MM.1S (cell line): Measurements from ENCODE around the gene ACER2.

Experiments used
- DNase-seq: peaks from one replicate; pipeline ENCODE4 v3.0.0-alpha.2; 2015
- H2AFZ ChIP-seq: fragments of 300-600 bp; sonication (generic); 2 replicates; pipeline ENCODE4 v1.6.0; 2016; ENCODE audit warnings: antibody characterized with exemption, low read length
- H3F3A ChIP-seq: fragments of 300-600 bp; sonication (generic); 2 replicates; pipeline ENCODE4 v1.6.1; 2016; ENCODE audit warnings: mild to moderate bottlenecking, antibody characterized with exemption, low read length, moderate library complexity, mixed read lengths; ENCODE audit not compliant: insufficient read depth
- H3K27ac ChIP-seq: fragments of 300-600 bp; sonication (generic); 2 replicates; pipeline ENCODE4 v1.5.1; 2016; ENCODE audit warnings: mild to moderate bottlenecking, low read length
- H3K27me3 ChIP-seq: fragments of 300-600 bp; sonication (generic); replicated peaks from 2 replicates; pipeline ENCODE4 v1.6.0; 2016; ENCODE audit warnings: low read length; ENCODE audit not compliant: insufficient read depth
- H3K36me3 ChIP-seq: fragments of 300-600 bp; sonication (generic); replicated peaks from 2 replicates; pipeline ENCODE4 v1.6.1; 2016; ENCODE audit warnings: mild to moderate bottlenecking, low read length, mixed read lengths; ENCODE audit not compliant: insufficient read depth
- H3K4me1 ChIP-seq: fragments of 300-600 bp; sonication (generic); 2 replicates; pipeline ENCODE4 v1.6.1; 2016; ENCODE audit warnings: low read length, mixed read lengths
- H3K4me2 ChIP-seq: fragments of 300-600 bp; sonication (generic); 2 replicates; pipeline ENCODE4 v1.6.0; 2016; ENCODE audit warnings: low read depth, low read length
- H3K4me3 ChIP-seq: fragments of 300-600 bp; sonication (generic); 2 replicates; pipeline ENCODE4 v1.5.1; 2016; ENCODE audit warnings: low read length, mixed read lengths
- H3K79me2 ChIP-seq: fragments of 300-600 bp; sonication (generic); 2 replicates; pipeline ENCODE4 v1.6.1; 2016; ENCODE audit warnings: mixed run types, low read length, mixed read lengths
- H3K9ac ChIP-seq: fragments of 300-600 bp; sonication (generic); 2 replicates; pipeline ENCODE4 v1.6.1; 2016; ENCODE audit warnings: low read length, mixed read lengths
- H3K9me2 ChIP-seq: fragments of 300-600 bp; sonication (generic); replicated peaks from 2 replicates; pipeline ENCODE4 v1.6.1; 2016; ENCODE audit warnings: mild to moderate bottlenecking, low read length, mixed read lengths; ENCODE audit not compliant: insufficient read depth
- H3K9me3 ChIP-seq: fragments of 300-600 bp; sonication (generic); replicated peaks from 2 replicates; pipeline ENCODE4 v1.6.1; 2016; ENCODE audit warnings: mild to moderate bottlenecking, low read length, mixed read lengths; ENCODE audit not compliant: insufficient read depth
- H4K20me1 ChIP-seq: fragments of 300-600 bp; sonication (generic); 2 replicates; pipeline ENCODE4 v1.6.1; 2016; ENCODE audit warnings: mild to moderate bottlenecking, low read length, moderate library complexity, mixed read lengths; ENCODE audit not compliant: insufficient read depth
- EZH2 ChIP-seq: fragments of 300-600 bp; sonication (generic); optimal IDR thresholded peaks from 2 replicates; pipeline ENCODE3; 2017; ENCODE audit warnings: low read depth, mild to moderate bottlenecking, antibody characterized with exemption, low read length, mixed read lengths
- EZH2phosphoT487 ChIP-seq: fragments of 300-600 bp; sonication (generic); IDR thresholded peaks from 2 replicates; pipeline ENCODE4 v1.6.1; 2018; ENCODE audit warnings: antibody characterized with exemption, low read length
- TF ChIP-seq, protein P1 (sequence below): fragments of 300-600 bp; sonication (generic); IDR thresholded peaks from 2 replicates; pipeline ENCODE4 v1.5.1; 2016; ENCODE audit warnings: antibody characterized with exemption, low read length, mixed read lengths

The ACER2 gene

GRCh38 chr9:19456426-19456825 lies 47.6 kb downstream of the ACER2 start:
- Histone ChIP-seq H4K20me1 (no peaks in the 10 kb centered on the region), H3K4me1 (0 out of 2 replicates have a peak, but pooled peaks cover 2% of the 10 kb centered on the region), H3K27me3 (no peaks in the 10 kb centered on the region), H3K9me2 (no peaks in the 10 kb centered on the region), H3K9ac (no peak overlapping the region), H3K79me2 (no peaks in the 10 kb centered on the region), H3K4me2 (no peak overlapping the region), H3K36me3 (no peaks in the 10 kb centered on the region), H3K27ac (no peak overlapping the region), H3K9me3 (no peaks in the 10 kb centered on the region), H3K4me3 (no peak overlapping the region), H2AFZ (no peak overlapping the region), H3F3A (no peaks in the 10 kb centered on the region; the same call in 1 of the 2 replicates)
- no peak for TF ChIP-seq EZH2phosphoT487
- TF ChIP-seq EZH2, result no peak
- TF ChIP-seq, protein P1, sequence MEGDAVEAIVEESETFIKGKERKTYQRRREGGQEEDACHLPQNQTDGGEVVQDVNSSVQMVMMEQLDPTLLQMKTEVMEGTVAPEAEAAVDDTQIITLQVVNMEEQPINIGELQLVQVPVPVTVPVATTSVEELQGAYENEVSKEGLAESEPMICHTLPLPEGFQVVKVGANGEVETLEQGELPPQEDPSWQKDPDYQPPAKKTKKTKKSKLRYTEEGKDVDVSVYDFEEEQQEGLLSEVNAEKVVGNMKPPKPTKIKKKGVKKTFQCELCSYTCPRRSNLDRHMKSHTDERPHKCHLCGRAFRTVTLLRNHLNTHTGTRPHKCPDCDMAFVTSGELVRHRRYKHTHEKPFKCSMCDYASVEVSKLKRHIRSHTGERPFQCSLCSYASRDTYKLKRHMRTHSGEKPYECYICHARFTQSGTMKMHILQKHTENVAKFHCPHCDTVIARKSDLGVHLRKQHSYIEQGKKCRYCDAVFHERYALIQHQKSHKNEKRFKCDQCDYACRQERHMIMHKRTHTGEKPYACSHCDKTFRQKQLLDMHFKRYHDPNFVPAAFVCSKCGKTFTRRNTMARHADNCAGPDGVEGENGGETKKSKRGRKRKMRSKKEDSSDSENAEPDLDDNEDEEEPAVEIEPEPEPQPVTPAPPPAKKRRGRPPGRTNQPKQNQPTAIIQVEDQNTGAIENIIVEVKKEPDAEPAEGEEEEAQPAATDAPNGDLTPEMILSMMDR, result no peak
- DNase-seq, result no peak

- Histone ChIP-seq H3K4me3 (no peak overlapping the region), H3K36me3 (no peaks in the 10 kb centered on the region), H3K9me3 (no peaks in the 10 kb centered on the region), H3K27ac (no peak overlapping the region), H3K9ac (no peak overlapping the region), H3F3A (no peaks in the 10 kb centered on the region), H3K4me2 (peak overlapping the region; percentile 41; the same call in 1 of the 2 replicates), H3K27me3 (no peaks in the 10 kb centered on the region), H4K20me1 (no peaks in the 10 kb centered on the region), H3K79me2 (no peaks in the 10 kb centered on the region), H2AFZ (no peak overlapping the region), H3K9me2 (no peaks in the 10 kb centered on the region), H3K4me1 (no peaks in the 10 kb centered on the region)
- TF ChIP-seq, protein P1, result peak; percentile 73
- TF ChIP-seq EZH2 (no peak), EZH2phosphoT487 (no peak)
- no peak for DNase-seq
These were observed 48.3 kb downstream of the ACER2 start for GRCh38 chr9:19456996-19457692.

DNA sequence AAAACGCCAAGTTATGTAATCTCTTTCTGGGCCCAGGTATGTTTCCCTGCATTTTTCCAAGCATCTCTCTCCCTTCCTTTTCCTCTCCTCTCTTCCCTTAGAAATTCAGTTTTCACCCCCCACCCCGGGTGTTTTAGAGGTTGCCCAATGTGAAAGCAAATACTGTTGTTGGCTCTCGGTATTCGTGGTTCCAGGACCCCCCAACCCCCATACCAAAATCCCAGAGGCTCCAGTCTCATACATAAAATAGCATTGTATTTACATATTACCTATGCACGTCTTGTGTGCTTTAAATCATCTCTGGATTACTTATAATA lies 48.8 kb downstream of the ACER2 start:
- H3K27me3 ChIP-seq, result no peaks in the 10 kb centered on the region
- H4K20me1 ChIP-seq, result no peaks in the 10 kb centered on the region
- H2AFZ ChIP-seq, result no peak overlapping the region
- H3K9ac ChIP-seq, result no peak overlapping the region
- no peaks in the 10 kb centered on the region for H3F3A ChIP-seq
- no peak overlapping the region for H3K27ac ChIP-seq
- no peak for DNase-seq
- no peaks in the 10 kb centered on the region for H3K36me3 ChIP-seq
- no peak overlapping the region for H3K4me3 ChIP-seq
- H3K4me1 ChIP-seq, result no peaks in the 10 kb centered on the region
- peak overlapping the region; percentile 41; the same call in 1 of the 2 replicates for H3K4me2 ChIP-seq
- H3K79me2 ChIP-seq, result no peaks in the 10 kb centered on the region
- TF ChIP-seq, protein P1, result no peak
- TF ChIP-seq EZH2 (no peak), EZH2phosphoT487 (no peak)
- H3K9me3 ChIP-seq, result no peaks in the 10 kb centered on the region
- H3K9me2 ChIP-seq, result no peaks in the 10 kb centered on the region
